H9 (cell line): ENCODE results near the gene CLNS1A. TPM values are rescaled to one million over a fixed set of nuclear protein-coding genes. Genes with fewer than 3 reads are reported as not detected.

ENCODE experiments used
- DNase-seq: peaks from one replicate; pipeline ENCODE4 v3.0.0-alpha.2; 2017
- H2AFZ ChIP-seq: one replicate; pipeline ENCODE4 v1.6.1; 2013; ENCODE audit warnings: mild to moderate bottlenecking, low read length, control low read depth, moderate library complexity
- H2AK5ac ChIP-seq: 2 replicates; pipeline ENCODE4 v1.6.1; 2013; ENCODE audit warnings: low read length, control low read depth, mixed read lengths; ENCODE audit not compliant: insufficient read length
- H2BK120ac ChIP-seq: one replicate; pipeline ENCODE4 v1.6.1; 2013; ENCODE audit warnings: low read depth, mild to moderate bottlenecking, low read length, control low read depth, inconsistent platforms; ENCODE audit not compliant: poor library complexity, severe bottlenecking
- H2BK12ac ChIP-seq: 2 replicates; pipeline ENCODE4 v1.6.1; 2013; ENCODE audit warnings: low read length, control low read depth, mixed read lengths, low read depth; ENCODE audit not compliant: insufficient read length
- H2BK15ac ChIP-seq: 2 replicates; pipeline ENCODE4 v1.6.1; 2013; ENCODE audit warnings: low read depth, low read length, control low read depth
- H2BK20ac ChIP-seq: one replicate; pipeline ENCODE4 v1.6.1; 2013; ENCODE audit warnings: low read depth, mild to moderate bottlenecking, low read length, control low read depth, inconsistent platforms; ENCODE audit not compliant: poor library complexity, severe bottlenecking
- H2BK5ac ChIP-seq: 2 replicates; pipeline ENCODE4 v1.6.1; 2013; ENCODE audit warnings: low read length, control low read depth, mixed read lengths; ENCODE audit not compliant: insufficient read length
- H3K14ac ChIP-seq: 2 replicates; pipeline ENCODE4 v1.6.1; 2013; ENCODE audit warnings: low read length, control low read depth; ENCODE audit not compliant: insufficient read depth
- H3K18ac ChIP-seq: 2 replicates; pipeline ENCODE4 v1.6.1; 2013; ENCODE audit warnings: low read depth, mild to moderate bottlenecking, mixed read lengths, low read length, control low read depth; ENCODE audit not compliant: insufficient read length
- H3K23ac ChIP-seq: 2 replicates; pipeline ENCODE4 v1.6.1; 2013; ENCODE audit warnings: low read length, control low read depth, mixed read lengths, low read depth; ENCODE audit not compliant: insufficient read length
- H3K23me2 ChIP-seq: 2 replicates; pipeline ENCODE4 v1.6.1; 2013; ENCODE audit warnings: low read depth, mild to moderate bottlenecking, mixed read lengths, low read length, control low read depth; ENCODE audit not compliant: insufficient read length, poor library complexity, severe bottlenecking
- H3K27ac ChIP-seq: 2 replicates; pipeline ENCODE4 v1.5.1; 2013; ENCODE audit warnings: low read length, control low read depth, mixed read lengths, low read depth; ENCODE audit not compliant: insufficient read length
- H3K27me3 ChIP-seq: 2 replicates; pipeline ENCODE4 v1.6.1; 2013; ENCODE audit warnings: low read length, control low read depth, inconsistent platforms; ENCODE audit not compliant: insufficient read depth
- H3K4ac ChIP-seq: 2 replicates; pipeline ENCODE4 v1.6.1; 2013; ENCODE audit warnings: low read depth, mild to moderate bottlenecking, control low read depth, inconsistent platforms, low read length, moderate library complexity
- H3K4me1 ChIP-seq: 2 replicates; pipeline ENCODE4 v1.6.1; 2013; ENCODE audit warnings: low read length, control low read depth, inconsistent platforms; ENCODE audit not compliant: insufficient read depth
- H3K4me2 ChIP-seq: 2 replicates; pipeline ENCODE4 v1.6.1; 2013; ENCODE audit warnings: low read length, control low read depth, mixed read lengths; ENCODE audit not compliant: insufficient read length, insufficient read depth
- H3K56ac ChIP-seq: 2 replicates; pipeline ENCODE4 v1.6.1; 2013; ENCODE audit warnings: low read depth, mild to moderate bottlenecking, mixed read lengths, low read length, control low read depth; ENCODE audit not compliant: insufficient read length
- H3K79me1 ChIP-seq: 2 replicates; pipeline ENCODE4 v1.6.1; 2013; ENCODE audit warnings: low read depth, mild to moderate bottlenecking, moderate library complexity, low read length, control low read depth, inconsistent platforms; ENCODE audit not compliant: insufficient read depth, poor library complexity, severe bottlenecking
- H3K79me2 ChIP-seq: 2 replicates; pipeline ENCODE4 v1.6.1; 2013; ENCODE audit warnings: low read length, control low read depth, inconsistent platforms; ENCODE audit not compliant: insufficient read depth
- H3K9ac ChIP-seq: 2 replicates; pipeline ENCODE4 v1.6.1; 2013; ENCODE audit warnings: low read length, control low read depth, mixed read lengths; ENCODE audit not compliant: insufficient read length; ENCODE audit errors: extremely low read depth
- H3K9me3 ChIP-seq: one replicate; pipeline ENCODE4 v1.6.1; 2013; ENCODE audit warnings: low read depth, low read length, inconsistent platforms; ENCODE audit not compliant: control insufficient read depth
- H3T11ph ChIP-seq: one replicate; pipeline ENCODE4 v1.6.1; 2013; ENCODE audit warnings: mild to moderate bottlenecking, low read length, control low read depth, inconsistent platforms
- H4K20me1 ChIP-seq: one replicate; pipeline ENCODE4 v1.6.1; 2013; ENCODE audit not compliant: control insufficient read depth, insufficient read length, insufficient read depth
- H4K5ac ChIP-seq: 2 replicates; pipeline ENCODE4 v1.6.1; 2013; ENCODE audit warnings: low read depth, mild to moderate bottlenecking, mixed read lengths, low read length, control low read depth; ENCODE audit not compliant: insufficient read length
- H4K8ac ChIP-seq: replicated peaks from 2 replicates; pipeline ENCODE4 v1.6.1; 2013; ENCODE audit warnings: low read length, control low read depth, mixed read lengths, low read depth; ENCODE audit not compliant: insufficient read length
- H4K91ac ChIP-seq: 2 replicates; pipeline ENCODE4 v1.6.1; 2013; ENCODE audit warnings: low read depth, mild to moderate bottlenecking, moderate library complexity, mixed read lengths, low read length, control low read depth; ENCODE audit not compliant: insufficient read length
- H3K27ac Mint-ChIP-seq, 3 experiments: 2 replicates in 2 of 3; 3 replicates in 1 of 3; pipeline ENCODE4 v1.8.0; 2020 to 2021; ENCODE audit warnings: mixed read lengths in 3 of 3, mild to moderate bottlenecking in 1 of 3, moderate library complexity in 1 of 3
- H3K27me3 Mint-ChIP-seq: 2 replicates; pipeline ENCODE4 v1.8.0; 2021; ENCODE audit warnings: low read depth, mild to moderate bottlenecking, moderate library complexity, mixed read lengths
- H3K36me3 Mint-ChIP-seq, 3 experiments: 2 replicates in 2 of 3; 3 replicates in 1 of 3; pipeline ENCODE4 v1.8.0; 2020 to 2021; ENCODE audit warnings: low read depth in 3 of 3, mixed read lengths in 3 of 3; ENCODE audit not compliant: insufficient read depth in 1 of 3
- H3K4me1 Mint-ChIP-seq, 2 experiments: 2 replicates each; pipeline ENCODE4 v1.8.0; 2020; ENCODE audit warnings: mixed read lengths in 2 of 2
- H3K4me3 Mint-ChIP-seq, 2 experiments: 2 replicates in 1 of 2; 3 replicates in 1 of 2; pipeline ENCODE4 v1.8.0; 2020 to 2021; ENCODE audit warnings: mild to moderate bottlenecking in 2 of 2, mixed read lengths in 2 of 2, moderate library complexity in 1 of 2
- H3K9me3 Mint-ChIP-seq, 2 experiments: 2 replicates in 1 of 2; 3 replicates in 1 of 2; pipeline ENCODE4 v1.8.0; 2020; ENCODE audit warnings: mild to moderate bottlenecking in 2 of 2, mixed read lengths in 2 of 2, moderate library complexity in 1 of 2
- CTCF ChIP-seq: fragments of 200-600 bp; sonication (generic); conservative IDR thresholded peaks from 3 replicates; pipeline ENCODE4 v1.8.0; 2021; ENCODE audit warnings: antibody characterized with exemption, mild to moderate bottlenecking
- WGBS: extraction: QIAGEN DNeasy Blood & Tissue Kit; methylation state at CpG from one replicate; pipeline ENCODE4 v1.1.7; 2013; ENCODE audit warnings: missing lambda C conversion rate, low lambda C conversion rate, mixed read lengths; ENCODE audit not compliant: insufficient read length; ENCODE audit errors: extremely low coverage; 5-methylcytosine and 5-hydroxymethylcytosine counted together
- total RNA-seq: library from RNA; stranded (reverse); gene quantifications from 2 replicates; pipeline ENCODE4 v1.2.1, GENCODE V29; 2021

Gene CLNS1A
- total RNA-seq, 1 experiment from 2014 or later = 165 TPM

GRCh38 chr11:77654770-77655434 is 17.3 kb upstream of the CLNS1A start:
- H3K23me2 ChIP-seq = no peaks in the 10 kb centered on the region
- no peaks in the 10 kb centered on the region for H3K79me1 ChIP-seq
- H2BK20ac ChIP-seq = no peak overlapping the region
- no peak overlapping the region for H4K5ac ChIP-seq
- no peak for DNase-seq
- no peaks in the 10 kb centered on the region for H3K27me3 Mint-ChIP-seq
- H2BK15ac ChIP-seq = no peak overlapping the region
- H2AFZ ChIP-seq = no peak overlapping the region
- no peaks in the 10 kb centered on the region for H4K20me1 ChIP-seq
- no peak overlapping the region for H4K8ac ChIP-seq
- H4K91ac ChIP-seq = no peak overlapping the region
- no peak overlapping the region for H2BK5ac ChIP-seq
- 0 out of 5 replicates have a peak, but pooled peaks cover 0 to 2% of the 10 kb centered on the region in 2 experiments for H3K9me3 Mint-ChIP-seq
- H3K79me2 ChIP-seq = no peaks in the 10 kb centered on the region
- H3K4me1 ChIP-seq = no peaks in the 10 kb centered on the region
- H2AK5ac ChIP-seq = no peak overlapping the region
- no peak overlapping the region for H3K23ac ChIP-seq
- no peaks in the 10 kb centered on the region for H3K36me3 Mint-ChIP-seq
- no peaks in the 10 kb centered on the region for H3K9me3 ChIP-seq
- no peak overlapping the region for H3K27ac ChIP-seq
- no peak overlapping the region for H3K14ac ChIP-seq
- H3K4me1 Mint-ChIP-seq = no peaks in the 10 kb centered on the region
- no CpG with 5 or more reads among the region's 4 CpGs for WGBS
- no peak overlapping the region for H3K4me2 ChIP-seq
- no peak overlapping the region for H2BK120ac ChIP-seq
- H3K27ac Mint-ChIP-seq = no peak overlapping the region
- H3K18ac ChIP-seq = no peak overlapping the region
- H3K56ac ChIP-seq = no peak overlapping the region
- H2BK12ac ChIP-seq = no peak overlapping the region
- TF ChIP-seq CTCF = no peak
- no peak overlapping the region for H3K9ac ChIP-seq
- no peak overlapping the region for H3K4ac ChIP-seq
- H3K4me3 Mint-ChIP-seq = no peak overlapping the region
- no peaks in the 10 kb centered on the region for H3K27me3 ChIP-seq
- H3T11ph ChIP-seq = no peak overlapping the region
